ENCODE data around the gene ADAM12. TPM values are rescaled to one million over a fixed set of nuclear protein-coding genes. Genes with fewer than 3 reads are reported as not detected.

Gene ADAM12
- total and polyA plus RNA-seq, 10 donors: 0.51 to 7.0 (median 1.0) TPM

GRCh38 chr10:126062131-126063032 is 325.9 kb downstream of the ADAM12 start:
- Histone ChIP-seq H3K27ac (no peak overlapping the region), H3K9me3 (peaks cover 0 to 4% (median 0%) of the 10 kb centered on the region in 8 donors), H3K4me1 (peaks cover 0 to 12% (median 0%) of the 10 kb centered on the region in 6 donors), H3K36me3 (no peaks in the 10 kb centered on the region), H3K4me3 (no peak overlapping the region), H3K27me3 (replicated peaks in 1 of 7) (peaks cover 0 to 43% (median 3%) of the 10 kb centered on the region in 7 donors)
- 64 to 84% (median 79%) methylated on average over 10 to 11 of the region's 11 CpGs for WGBS, 5 donors
- TF ChIP-seq CTCF (IDR thresholded peaks at IDR 0.05 in 8 of 11, conservative IDR thresholded peaks at IDR 0.05 in 3 of 11): no peak
- TF ChIP-seq POLR2A (IDR thresholded peaks at IDR 0.05): no peak
- peak in 1 of 3 donors; percentile 23 for TF ChIP-seq POLR2AphosphoS5 (IDR thresholded peaks at IDR 0.05)
- intact Hi-C loops (cut with DNase I; ENCODE audit: low total_unique reads): no loop called here
- DNase-seq: no peak

GRCh38 chr10:126061526-126061925 is 326.8 kb downstream of the ADAM12 start:
- intact Hi-C loops (cut with DNase I; ENCODE audit: low total_unique reads): no loop called here
- 33 to 91% (median 69%) methylated on average over 3 of the region's 3 CpGs for WGBS, 5 donors
- H3K9me3 ChIP-seq: peaks cover 0 to 4% (median 0%) of the 10 kb centered on the region in 8 donors
- H3K27ac ChIP-seq: no peak overlapping the region
- no peak overlapping the region for H3K4me3 ChIP-seq
- no peak for DNase-seq
- H3K4me1 ChIP-seq: peaks cover 0 to 12% (median 0%) of the 10 kb centered on the region in 6 donors
- H3K36me3 ChIP-seq: no peaks in the 10 kb centered on the region
- H3K27me3 ChIP-seq (replicated peaks in 1 of 7): peaks cover 0 to 44% (median 3%) of the 10 kb centered on the region in 7 donors
- TF ChIP-seq CTCF (IDR thresholded peaks at IDR 0.05 in 8 of 11, conservative IDR thresholded peaks at IDR 0.05 in 3 of 11) (no peak), POLR2A (IDR thresholded peaks at IDR 0.05) (no peak), POLR2AphosphoS5 (IDR thresholded peaks at IDR 0.05) (no peak)

- intact Hi-C loops (cut with DNase I; ENCODE audit: low total_unique reads): no loop called here
- Histone ChIP-seq H3K4me1 (peaks cover 0 to 12% (median 0%) of the 10 kb centered on the region in 6 donors), H3K27ac (peak overlapping the region in 1 of 8 donors; percentile 10), H3K36me3 (no peaks in the 10 kb centered on the region), H3K4me3 (no peak overlapping the region), H3K9me3 (peaks cover 0 to 4% (median 0%) of the 10 kb centered on the region in 8 donors), H3K27me3 (replicated peaks in 1 of 7) (peaks cover 0 to 54% (median 3%) of the 10 kb centered on the region in 7 donors)
- WGBS, 5 donors: 46 to 76% (median 71%) methylated on average over 11 of the region's 11 CpGs
- DNase-seq: no peak
- TF ChIP-seq CTCF (IDR thresholded peaks at IDR 0.05 in 8 of 11, conservative IDR thresholded peaks at IDR 0.05 in 3 of 11) (no peak), POLR2A (IDR thresholded peaks at IDR 0.05) (no peak), POLR2AphosphoS5 (IDR thresholded peaks at IDR 0.05) (peak in 2 of 3 donors; percentile 48 to 63)
Observed at GRCh38 chr10:126060261-126060931, 327.9 kb downstream of the ADAM12 start.

Data from spleen (tissue), 11 donors.